ENCODE results near the gene RGS19.
"Not testable (repeated sequence)": the region's sequence is repeated elsewhere in the genome, so short reads cannot be mapped to it uniquely, and the experiment has no call there.

The RGS19 gene, protein sequence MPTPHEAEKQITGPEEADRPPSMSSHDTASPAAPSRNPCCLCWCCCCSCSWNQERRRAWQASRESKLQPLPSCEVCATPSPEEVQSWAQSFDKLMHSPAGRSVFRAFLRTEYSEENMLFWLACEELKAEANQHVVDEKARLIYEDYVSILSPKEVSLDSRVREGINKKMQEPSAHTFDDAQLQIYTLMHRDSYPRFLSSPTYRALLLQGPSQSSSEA

DNA sequence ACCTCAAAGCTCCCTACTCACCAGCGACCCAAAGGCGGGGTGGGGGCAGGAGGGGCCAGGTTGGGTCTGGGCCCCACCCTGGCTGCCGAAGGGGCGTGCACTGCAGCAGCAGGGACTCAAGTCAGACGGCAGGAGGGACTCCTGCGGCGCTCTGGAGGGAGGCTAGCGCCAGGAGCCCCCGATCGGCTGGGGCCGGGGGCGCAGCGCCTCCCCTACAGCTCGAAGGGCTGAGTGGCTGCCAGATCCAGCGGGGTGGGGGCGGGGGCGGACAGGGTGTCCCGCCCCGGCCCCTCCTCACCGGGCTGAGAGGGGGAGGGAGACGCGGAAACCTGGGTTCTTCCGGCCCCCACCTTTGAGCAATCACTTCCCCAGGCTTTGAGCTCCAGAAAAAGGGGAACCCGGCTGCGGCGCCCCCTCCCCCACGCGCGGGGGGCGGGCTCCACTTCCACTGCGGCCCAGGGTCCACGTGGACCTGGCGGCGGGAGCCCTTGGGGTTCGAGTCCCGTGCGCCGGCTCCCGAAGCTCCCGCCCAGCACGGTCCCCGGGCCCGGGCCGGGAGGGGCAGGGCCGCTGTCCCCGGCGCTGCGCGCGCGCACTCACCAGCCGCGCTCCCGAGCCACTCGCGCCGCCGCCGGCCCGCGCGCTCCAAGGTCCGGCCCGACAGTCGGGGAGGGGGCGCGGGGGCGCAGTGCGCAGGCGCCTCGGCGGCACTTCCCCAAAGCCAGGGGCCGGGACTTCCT is at the start of gene RGS19:
Gene RGS19, minus strand, starts transcription at position 246 of the 740 bp plus-strand sequence. CDS start 2,632 bp downstream, outside the sequence.
- DNase-seq: peak; percentile 61

DNA sequence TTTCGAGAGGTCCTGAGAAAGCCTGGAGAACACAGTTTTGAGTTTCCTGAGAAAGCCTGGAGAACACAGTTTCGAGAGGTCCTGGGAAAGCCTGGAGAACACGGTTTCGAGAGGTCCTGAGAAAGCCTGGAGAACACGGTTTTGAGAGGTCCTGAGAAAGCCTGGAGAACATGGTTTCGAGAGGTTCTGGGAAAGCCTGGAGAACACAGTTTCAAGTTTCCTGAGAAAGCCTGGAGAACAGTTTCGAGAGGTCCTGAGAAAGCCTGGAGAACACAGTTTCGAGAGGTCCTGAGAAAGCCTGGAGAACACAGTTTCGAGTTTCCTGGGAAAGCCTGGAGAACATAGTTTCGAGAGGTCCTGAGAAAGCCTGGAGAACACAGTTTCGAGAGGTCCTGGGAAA is 44.2 kb upstream of the RGS19 start:
- not testable (repeated sequence) for DNase-seq

DNA sequence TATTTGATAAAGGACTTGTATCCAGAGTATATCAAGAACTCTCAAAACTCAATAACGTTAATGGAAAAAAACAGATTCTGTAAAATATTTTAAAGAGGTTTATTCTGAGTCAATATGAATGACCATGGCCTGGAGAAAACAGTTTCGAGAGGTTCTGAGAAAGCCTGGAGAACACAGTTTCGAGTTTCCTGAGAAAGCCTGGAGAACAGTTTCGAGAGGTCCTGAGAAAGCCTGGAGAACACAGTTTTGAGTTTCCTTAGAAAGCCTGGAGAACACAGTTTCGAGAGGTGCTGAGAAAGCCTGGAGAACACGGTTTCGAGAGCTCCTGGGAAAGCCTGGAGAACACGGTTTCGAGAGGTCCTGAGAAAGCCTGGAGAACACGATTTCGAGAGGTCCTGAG is 43.6 kb upstream of the RGS19 start:
- DNase-seq: not testable (repeated sequence)

DNA sequence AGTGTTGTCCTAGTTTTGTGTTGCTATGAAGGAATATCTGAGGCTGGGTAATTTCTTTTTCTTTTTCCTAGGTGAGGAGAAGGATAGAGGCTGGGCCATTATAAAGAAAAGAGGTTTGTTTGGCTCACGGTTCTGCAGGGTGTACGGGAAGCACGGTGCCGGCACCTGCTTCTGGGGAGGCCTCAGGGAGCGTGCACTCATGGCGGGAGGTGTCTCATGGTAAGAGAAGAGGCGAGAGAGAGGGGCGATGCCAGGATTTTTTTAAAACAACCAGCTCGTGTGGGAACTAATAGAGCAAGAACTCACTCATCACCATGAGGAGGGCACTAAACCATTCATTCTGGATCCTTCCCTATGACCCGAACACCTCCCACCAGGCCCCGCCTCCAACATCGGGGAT is 42.3 kb upstream of the RGS19 start:
- DNase-seq: no peak

DNA sequence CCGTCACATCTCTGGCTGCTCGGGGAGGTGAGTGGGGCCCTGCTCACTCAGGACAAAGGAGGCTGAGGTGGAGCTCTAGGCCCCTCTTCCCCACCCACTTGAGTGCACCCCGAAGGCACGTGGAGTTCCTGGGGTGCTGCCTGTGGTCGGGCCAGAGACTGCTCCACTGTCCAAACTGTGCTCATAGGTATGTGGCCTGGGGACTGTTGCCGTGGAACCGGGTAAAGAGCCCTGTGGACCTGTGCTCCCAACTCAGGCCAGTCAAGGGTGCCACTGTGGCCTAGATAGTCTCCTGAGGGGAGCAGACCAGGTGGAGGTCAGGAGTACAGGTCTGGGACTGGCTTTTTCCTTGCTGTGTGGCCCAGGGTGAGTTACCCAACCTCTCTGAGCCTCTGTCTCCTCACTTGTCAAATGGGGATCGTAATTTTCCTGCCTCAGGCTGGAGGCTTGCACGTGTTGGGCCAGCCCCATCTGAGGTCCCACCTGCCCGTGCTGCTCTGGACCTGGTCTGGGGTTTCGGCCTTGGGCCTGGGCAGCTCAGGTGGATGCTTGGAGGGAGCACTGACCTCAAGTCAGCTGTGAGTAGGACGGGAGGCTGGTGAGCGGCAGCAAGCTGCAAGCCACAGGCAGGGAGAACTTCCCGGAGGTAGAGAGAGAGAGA is 40.5 kb upstream of the RGS19 start:
- DNase-seq: no peak

DNA sequence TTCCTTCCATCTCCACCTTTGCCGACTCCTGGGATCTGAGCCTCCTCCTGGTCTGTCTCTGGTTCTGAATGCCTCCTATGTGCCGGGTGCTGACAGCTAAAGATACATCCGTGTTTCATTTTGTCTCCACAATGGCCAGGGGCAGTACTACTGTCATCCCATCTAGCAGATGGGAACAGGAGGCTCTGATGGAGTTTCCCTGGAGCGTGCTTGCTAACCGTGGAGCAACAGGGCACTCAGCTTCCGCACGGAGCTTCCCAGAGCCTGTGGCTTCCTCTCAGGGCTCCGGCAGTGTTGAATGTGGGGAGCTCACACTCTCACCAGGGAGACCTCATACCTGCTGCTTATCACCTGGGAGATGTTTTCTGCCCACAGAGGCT is 40.0 kb upstream of the RGS19 start:
- DNase-seq: no peak

DNA sequence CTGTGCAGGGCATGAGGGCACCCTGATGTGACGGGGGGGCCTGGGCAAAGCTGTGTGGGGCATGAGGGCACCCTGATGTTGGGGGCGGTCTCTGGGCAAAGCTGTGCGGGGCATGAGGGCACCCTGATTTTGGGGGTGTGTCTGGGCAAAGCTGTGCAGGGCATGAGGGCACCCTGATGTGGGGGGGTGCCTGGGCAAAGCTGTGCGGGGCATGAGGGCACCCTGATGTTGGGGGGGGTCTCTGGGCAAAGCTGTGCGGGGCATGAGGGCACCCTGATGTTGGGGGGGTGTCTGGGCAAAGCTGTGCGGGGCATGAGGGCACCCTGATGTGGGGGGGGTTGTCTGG is 38.1 kb upstream of the RGS19 start:
- DNase-seq: not testable (repeated sequence)

DNA sequence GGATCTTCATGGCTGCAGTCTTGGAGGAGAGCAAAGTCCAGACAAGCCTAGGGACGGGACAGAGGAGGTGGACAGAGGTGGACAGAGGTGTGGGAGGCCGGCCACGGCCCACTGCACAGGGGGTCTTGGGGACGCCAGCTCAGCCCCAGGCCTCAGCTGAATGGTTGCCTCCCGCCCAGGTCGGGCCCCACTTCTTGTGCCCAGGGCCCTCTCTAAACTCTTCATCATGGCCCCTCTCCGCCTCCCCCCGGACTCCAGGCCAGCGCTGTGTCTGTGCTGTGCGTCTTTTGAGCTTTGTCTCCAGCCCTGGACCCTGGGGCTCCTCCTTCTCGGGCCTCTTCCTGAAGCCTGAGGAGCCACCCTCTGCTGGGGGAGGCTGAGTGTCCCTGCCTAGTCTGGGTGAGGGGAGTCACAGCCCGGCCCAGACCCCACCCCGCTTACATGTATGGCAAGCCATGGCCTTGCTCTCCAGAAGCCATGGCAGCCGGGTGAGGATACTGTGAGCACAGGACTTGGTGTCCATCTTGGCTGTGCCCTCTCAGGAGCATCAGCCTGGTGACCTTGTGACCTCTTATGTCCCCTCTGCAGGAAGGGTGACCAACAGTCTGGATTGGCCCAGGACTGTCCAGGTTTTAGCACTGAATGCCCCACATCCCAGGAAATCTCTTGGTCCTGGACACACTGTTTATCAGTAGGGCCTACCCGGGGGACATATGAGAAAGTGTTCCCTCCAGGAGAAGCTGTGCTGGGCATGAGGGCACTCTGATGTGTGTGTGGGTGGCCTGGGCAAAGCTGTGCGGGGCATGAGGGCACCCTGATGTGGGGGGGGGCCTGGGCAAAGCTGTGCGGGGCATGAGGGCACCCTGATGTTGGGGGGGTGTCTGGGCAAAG is 37.5 kb upstream of the RGS19 start:
- no peak for DNase-seq

DNA sequence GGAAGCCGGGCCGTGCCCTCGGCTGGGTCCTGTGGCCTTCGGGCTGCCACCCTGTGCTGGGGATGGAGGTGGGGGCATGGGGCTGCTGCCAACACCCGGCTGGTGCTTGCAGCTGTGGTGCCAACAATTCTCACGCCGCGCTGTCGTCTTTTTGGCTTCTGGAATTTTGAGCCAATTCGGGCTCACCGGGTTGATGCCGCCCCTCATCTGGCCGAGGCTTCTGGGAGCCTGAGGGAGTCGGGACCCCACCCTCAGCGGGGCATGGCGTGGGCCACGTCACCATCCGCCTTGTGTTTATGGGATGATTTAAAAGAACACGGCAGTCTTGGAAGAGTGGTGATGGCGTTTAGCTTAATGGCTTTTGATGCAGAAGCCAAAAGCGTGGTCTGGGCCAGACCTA is 36.7 kb upstream of the RGS19 start:
- DNase-seq: no peak

DNA sequence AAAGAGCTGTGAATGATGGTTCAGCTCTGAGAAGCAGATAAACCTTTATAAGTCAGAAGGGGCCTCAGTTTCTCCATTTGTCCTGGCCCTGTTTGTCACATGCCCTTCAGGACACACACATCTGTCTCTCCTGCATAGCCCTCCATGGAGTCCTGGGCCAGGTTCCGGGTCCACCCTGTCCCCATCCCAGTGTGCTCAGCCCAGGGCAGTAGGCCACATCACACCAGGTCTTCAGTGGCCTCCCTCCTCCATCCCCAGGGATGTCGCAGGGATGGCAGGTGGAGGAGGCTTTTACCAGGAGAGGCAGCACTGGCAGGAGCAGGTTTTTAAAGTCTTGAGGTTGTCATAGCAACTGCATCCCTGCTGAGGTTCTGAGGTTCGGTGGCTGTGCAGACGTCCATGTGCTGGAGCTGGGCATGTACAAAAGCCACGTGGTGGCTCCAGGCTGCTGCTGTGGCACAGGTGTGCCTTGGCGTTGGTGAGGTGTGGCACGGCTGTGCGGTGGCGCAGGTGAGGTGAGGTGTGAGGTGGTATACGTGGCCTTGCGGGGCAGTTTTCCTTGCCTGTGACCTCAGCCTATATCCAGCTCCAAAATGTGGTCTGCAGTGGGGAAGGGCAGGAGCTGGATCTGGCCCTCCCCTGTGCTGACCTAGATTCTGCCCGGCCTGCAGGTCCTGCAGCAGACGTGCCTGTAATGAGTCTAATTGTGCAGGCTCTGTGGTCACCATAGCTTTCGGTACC is 36.0 kb upstream of the RGS19 start:
- no peak for DNase-seq

DNA sequence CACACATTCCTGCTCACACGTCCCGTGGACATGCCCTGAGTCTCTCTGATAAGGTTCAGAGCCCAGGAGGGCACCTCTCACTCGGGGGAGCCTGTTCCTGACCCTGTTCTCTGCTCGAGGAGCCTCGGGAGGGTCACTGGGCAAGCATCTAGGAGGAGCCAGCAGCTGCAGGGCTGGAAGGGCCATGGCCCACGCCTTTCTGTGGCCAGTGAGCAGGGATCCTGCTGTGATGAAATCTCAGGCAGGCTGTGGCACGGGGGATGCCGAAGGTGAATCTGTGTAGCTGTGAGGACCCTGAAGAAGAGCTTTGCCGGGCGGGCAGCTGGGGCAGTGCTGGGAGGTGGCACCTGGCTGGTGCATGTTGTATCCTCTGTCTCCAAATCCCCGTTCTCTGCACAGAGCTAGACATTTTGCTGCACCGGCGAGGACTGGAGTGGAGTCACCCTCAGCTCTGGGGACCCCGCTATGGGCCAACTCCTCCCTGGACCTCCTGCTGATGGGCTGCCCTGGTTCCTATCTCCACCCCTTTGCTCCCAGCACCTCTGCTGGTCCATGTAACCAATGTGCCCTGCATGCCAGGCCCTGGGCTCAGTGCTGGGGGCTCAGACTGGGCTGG is 35.1 kb upstream of the RGS19 start:
- DNase-seq: no peak

DNA sequence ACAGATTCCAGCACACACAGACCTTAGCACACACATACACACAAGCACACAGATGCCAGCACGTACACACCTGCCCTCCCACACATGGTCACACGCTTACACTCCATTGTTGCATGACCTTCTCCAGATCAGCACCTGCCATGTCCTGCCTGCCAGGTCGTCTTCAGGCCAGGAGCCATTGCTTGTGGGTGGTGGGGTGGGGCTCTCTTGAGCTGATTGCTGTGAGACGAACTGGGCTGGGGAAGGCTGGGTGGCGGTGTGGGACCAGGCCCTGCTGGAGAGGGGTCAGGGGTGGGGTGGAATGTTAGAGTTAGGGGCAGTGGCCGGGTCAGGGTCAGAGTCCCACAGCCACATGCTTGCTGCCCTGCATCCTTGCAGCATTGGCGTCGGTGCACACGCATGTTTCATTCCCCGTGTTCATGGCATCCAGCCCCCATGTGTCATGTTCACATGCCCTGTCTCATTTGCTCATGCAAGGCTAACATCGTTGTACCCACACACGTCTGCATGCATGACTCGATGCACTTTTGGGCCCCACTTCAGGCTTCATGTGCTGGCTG is 34.6 kb upstream of the RGS19 start:
- no peak for DNase-seq

DNA sequence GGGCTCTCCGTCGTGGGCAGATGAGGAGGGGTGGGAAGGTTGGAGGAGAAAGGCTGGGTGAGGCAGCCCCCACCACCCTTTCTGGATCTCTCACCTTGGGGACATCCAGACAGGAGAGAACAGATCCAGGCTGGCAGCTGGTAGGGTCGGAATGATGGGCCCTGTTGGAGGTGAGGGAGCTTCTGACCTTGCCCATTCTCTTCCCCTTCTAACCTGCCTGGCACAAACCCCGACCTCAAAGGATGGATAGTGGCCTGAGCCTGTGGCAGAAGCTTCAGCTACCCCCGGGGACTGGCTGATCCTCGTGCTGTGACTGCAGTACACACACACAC is 34.1 kb upstream of the RGS19 start:
- no peak for DNase-seq

DNA sequence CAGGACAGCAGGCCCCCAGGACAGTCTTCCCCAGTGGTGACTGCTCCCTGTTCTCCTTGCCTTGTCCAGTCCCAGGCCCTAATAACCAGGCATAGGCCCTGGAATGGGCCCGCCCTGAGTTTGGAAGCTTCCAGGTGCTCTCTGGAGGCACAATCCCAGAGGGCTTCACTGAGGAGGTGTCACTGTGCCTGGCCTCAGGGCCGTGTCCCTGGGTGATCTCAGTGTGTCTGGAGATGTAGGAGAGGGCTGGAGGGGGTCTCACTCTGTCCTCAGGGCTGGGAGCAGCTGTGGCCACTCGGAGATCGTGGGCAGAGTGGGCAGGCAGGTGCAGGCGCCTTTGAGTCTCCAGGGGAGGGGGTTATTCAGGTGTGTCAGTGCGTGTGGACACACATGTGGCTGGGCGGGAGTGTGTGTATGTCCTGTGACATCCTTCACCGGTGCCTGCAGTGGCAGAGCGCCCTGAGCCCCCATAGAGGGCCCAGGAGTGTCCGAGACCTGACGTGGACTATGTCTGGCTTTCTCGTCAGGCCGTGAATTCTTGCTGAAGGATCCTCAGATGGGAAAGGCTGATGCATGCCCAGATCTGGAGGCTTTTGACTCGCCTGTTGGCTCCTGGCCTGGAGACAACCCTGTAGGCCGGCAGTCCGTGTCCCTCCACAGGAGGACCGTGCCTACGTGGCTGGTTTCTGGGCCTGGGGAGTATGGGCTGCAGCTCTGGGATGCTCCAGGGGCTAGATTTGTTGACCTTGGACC is 33.5 kb upstream of the RGS19 start:
- no peak for DNase-seq

DNA sequence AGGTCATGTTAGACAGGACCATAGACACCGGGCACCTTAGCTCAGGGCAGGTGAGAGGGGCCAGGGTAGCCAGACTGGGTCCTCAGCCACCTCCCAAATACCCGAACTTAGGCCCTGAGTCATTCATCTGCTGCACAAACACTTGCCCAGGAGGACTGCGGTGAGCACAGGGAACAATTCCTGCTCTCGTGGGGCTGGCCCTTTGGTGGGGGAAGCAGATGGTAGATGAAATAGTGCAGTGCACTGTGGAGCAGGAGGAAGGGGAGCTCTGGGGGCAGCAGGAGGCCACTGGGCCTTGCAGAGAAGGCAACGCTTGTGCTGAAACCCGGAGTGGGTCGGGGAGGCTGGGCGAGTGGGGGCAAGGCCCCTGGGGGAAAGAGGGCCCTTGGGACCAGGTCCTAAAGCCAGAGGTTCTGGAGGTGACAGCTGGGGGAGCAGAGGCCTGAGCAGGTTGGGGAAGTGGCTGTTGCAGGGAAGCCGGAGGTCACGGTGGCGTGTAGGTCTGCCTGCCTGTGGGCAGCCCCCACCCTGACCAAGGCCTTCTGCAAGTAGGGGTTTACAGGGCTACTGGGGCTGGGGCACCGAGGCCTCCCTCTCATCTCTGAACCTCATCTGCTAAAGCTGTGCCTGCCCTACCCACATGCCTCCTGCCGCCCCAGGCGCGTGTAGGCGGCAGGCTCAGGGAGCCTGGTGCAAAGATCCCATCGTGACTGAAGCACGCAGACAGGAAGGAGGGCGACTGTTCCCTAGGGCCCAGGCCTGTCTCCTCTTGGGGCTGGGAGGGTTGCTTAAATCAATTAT is 32.7 kb upstream of the RGS19 start:
- no peak for DNase-seq

DNA sequence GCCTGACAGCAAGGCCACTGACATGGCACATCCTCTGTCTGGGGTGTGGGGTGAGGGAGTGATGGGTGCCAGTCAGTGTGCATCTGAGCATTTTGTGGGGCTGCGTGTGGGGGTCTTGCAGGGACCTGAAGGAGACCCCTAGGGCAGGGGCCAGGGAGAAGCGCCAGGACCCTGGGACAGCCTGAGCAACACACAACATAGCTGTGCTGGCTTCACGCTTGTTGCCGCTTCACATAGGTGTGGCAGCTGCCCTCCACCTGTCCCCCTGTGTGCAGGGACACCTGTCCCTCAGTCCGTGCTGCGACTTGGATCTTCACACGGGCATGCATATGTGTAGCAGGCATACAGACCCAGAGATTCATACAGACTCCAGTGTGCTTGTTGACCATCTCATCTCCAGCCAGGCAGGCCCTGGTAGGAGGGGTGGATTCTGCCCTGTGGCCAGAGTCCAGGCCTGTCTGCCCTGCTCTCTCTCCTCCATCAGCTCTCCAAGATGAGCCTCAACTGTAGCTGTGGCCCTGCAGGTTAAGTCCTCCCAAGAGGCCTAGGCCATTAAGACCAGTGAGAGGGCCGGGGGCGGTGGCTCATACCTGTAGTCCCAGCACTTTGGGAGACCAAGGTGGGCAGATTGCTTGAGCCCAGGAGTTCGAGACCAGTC is 31.2 kb upstream of the RGS19 start:
- DNase-seq: no peak

DNA sequence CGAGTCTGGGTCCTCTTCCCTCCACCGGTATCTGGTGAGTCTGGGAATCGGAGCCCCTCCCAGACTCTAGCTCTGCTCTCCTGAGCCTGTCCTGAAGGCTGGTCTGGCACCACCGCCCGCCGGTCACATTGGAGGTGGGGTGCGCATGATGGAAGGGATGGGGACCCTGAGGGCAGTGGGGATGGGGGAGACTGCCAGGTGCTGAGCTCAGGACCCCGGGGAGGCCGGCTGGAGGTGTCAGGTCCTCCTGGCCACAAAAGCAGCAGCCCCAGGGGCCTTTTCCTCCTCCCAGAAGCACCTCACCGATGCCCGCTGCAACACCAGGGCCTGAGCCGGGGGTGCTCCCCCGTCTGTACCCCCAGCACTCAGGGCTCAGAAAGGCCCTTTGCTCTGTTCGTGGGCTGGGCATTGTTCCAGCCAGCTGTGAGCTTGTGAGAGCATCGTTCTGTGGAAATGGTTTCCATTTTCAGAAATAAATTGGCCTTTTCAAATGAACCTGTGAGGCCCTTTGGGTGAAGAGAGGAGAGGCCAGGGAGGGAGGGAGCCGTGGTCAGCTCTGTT is 30.6 kb upstream of the RGS19 start:
- no peak for DNase-seq

DNA sequence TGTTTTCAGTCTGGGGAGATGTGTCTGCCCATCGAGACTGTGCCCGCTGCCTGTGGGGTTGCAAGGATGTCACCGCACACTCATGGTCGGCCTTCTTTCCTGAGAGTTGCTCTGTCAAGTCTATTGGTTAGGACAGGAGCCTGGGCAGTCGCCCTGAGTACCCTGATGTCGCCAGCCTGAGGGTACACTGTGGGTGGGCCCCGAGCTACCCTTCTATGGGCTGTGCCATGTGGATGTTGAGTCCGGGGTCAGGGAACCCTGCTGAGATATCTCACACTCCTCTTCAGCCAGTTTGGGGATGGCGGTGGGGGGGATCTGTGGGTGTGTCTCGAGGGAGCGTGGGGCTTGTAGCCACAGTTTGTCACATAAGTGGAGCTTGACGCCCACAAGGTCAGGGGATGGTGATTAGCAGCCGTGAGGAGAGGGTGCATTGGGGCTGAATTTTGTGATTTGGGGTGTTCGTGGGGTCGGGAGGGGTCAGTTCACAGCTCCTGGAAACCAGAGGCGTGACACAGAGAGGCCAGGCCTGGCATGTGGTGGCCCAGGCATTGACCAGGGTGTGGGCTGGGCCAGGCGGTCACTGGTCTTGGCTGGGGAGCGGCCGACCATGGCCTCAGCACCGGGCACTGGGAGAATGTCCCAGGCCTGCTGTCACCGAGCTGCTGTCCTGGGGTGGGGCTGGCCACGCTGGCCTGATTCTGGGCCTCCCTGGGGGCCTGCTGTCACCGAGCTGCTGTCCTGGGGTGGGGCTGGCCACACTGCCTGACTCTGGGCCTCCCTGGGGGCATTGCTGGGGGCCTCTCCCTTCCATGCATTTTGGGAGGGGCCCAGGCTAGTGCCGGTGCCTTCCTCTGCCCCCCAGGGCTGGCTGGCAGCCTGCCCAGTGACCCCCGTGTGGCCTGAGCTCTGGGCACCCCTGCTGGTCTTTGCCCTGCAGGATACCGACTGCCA is 29.7 kb upstream of the RGS19 start:
- DNase-seq: no peak

Data from stimulated activated naive CD4-positive, alpha-beta T cell treated with Interleukin-2 at 50 U/mL for 16 hours (primary cell).